ENCODE results near the gene FZR1.

FZR1 gene

GRCh38 chr19:3462991-3463713, 43.0 kb upstream of the FZR1 start:
- H3K9ac ChIP-seq (ENCODE audit: low read length) = no peak overlapping the region
- H2AFZ ChIP-seq (ENCODE audit: low read depth, low read length, severe bottlenecking) = no peak overlapping the region
- H4K20me1 ChIP-seq (ENCODE audit: low read depth, low read length) = no peaks in the 10 kb centered on the region
- H3K9me2 ChIP-seq (replicated peaks; ENCODE audit: insufficient read depth, low read length) = no peaks in the 10 kb centered on the region
- H3F3A ChIP-seq (ENCODE audit: insufficient read depth) = no peaks in the 10 kb centered on the region
- H3K27ac ChIP-seq (ENCODE audit: low read depth, low read length) = no peak overlapping the region
- TF ChIP-seq EZH2phosphoT487 (conservative IDR thresholded peaks at IDR 0.05; ENCODE audit: low read length) (no peak), CTCF (IDR thresholded peaks at IDR 0.05; ENCODE audit: insufficient read depth, low read length, poor library complexity, severe bottlenecking) (no peak)
- no peaks in the 10 kb centered on the region for H3K27me3 ChIP-seq (ENCODE audit: low read length)
- no peak overlapping the region for H3K4me3 ChIP-seq (ENCODE audit: insufficient read depth, low read length, poor library complexity, severe bottlenecking)
- H3K4me2 ChIP-seq (ENCODE audit: low read depth, low read length, poor library complexity, severe bottlenecking) = no peak overlapping the region
- no peaks in the 10 kb centered on the region for H3K36me3 ChIP-seq (ENCODE audit: low read length)
- H3K9me3 ChIP-seq (ENCODE audit: insufficient read depth, low read length) = no peaks in the 10 kb centered on the region
- H3K79me2 ChIP-seq (ENCODE audit: insufficient read depth, low read length) = no peaks in the 10 kb centered on the region

- no peaks in the 10 kb centered on the region for H3K9me2 ChIP-seq (replicated peaks; ENCODE audit: insufficient read depth, low read length)
- no peaks in the 10 kb centered on the region for H4K20me1 ChIP-seq (ENCODE audit: low read depth, low read length)
- no peaks in the 10 kb centered on the region for H3K79me2 ChIP-seq (ENCODE audit: insufficient read depth, low read length)
- no peaks in the 10 kb centered on the region for H3K36me3 ChIP-seq (ENCODE audit: low read length)
- no peak overlapping the region for H3K4me3 ChIP-seq (ENCODE audit: insufficient read depth, low read length, poor library complexity, severe bottlenecking)
- no peak overlapping the region for H3K27ac ChIP-seq (ENCODE audit: low read depth, low read length)
- H3K27me3 ChIP-seq (ENCODE audit: low read length) = no peaks in the 10 kb centered on the region
- H3K9ac ChIP-seq (ENCODE audit: low read length) = no peak overlapping the region
- TF ChIP-seq EZH2phosphoT487 (conservative IDR thresholded peaks at IDR 0.05; ENCODE audit: low read length) = no peak
- H3K9me3 ChIP-seq (ENCODE audit: insufficient read depth, low read length) = no peaks in the 10 kb centered on the region
- no peak overlapping the region for H3K4me2 ChIP-seq (ENCODE audit: low read depth, low read length, poor library complexity, severe bottlenecking)
- H3F3A ChIP-seq (ENCODE audit: insufficient read depth) = no peaks in the 10 kb centered on the region
- no peak overlapping the region for H2AFZ ChIP-seq (ENCODE audit: low read depth, low read length, severe bottlenecking)
Observed at GRCh38 chr19:3463714-3464586, 42.2 kb upstream of the FZR1 start.

GRCh38 chr19:3464587-3465235, 41.4 kb upstream of the FZR1 start:
- Histone ChIP-seq H3K27ac (ENCODE audit: low read depth, low read length) (no peak overlapping the region), H2AFZ (ENCODE audit: low read depth, low read length, severe bottlenecking) (no peak overlapping the region), H3K4me2 (ENCODE audit: low read depth, low read length, poor library complexity, severe bottlenecking) (no peak overlapping the region), H3F3A (ENCODE audit: insufficient read depth) (no peaks in the 10 kb centered on the region), H3K9me2 (replicated peaks; ENCODE audit: insufficient read depth, low read length) (no peaks in the 10 kb centered on the region), H4K20me1 (ENCODE audit: low read depth, low read length) (no peaks in the 10 kb centered on the region), H3K27me3 (ENCODE audit: low read length) (no peaks in the 10 kb centered on the region), H3K4me3 (ENCODE audit: insufficient read depth, low read length, poor library complexity, severe bottlenecking) (no peak overlapping the region), H3K9me3 (ENCODE audit: insufficient read depth, low read length) (no peaks in the 10 kb centered on the region), H3K79me2 (ENCODE audit: insufficient read depth, low read length) (no peaks in the 10 kb centered on the region), H3K9ac (ENCODE audit: low read length) (no peak overlapping the region), H3K36me3 (ENCODE audit: low read length) (no peaks in the 10 kb centered on the region)
- TF ChIP-seq CTCF (IDR thresholded peaks at IDR 0.05; ENCODE audit: insufficient read depth, low read length, poor library complexity, severe bottlenecking) (no peak), EZH2phosphoT487 (conservative IDR thresholded peaks at IDR 0.05; ENCODE audit: low read length) (no peak)
